ENCODE measurements around the gene FSTL4.

FSTL4 gene

GRCh38 chr5:133276171-133276570 lies 336.2 kb downstream of the FSTL4 start:
- DNase-seq, result no peak

GRCh38 chr5:133275631-133276030 lies 336.7 kb downstream of the FSTL4 start:
- no peak for DNase-seq

- DNase-seq, result no peak
Measured at GRCh38 chr5:133274597-133274935, 337.8 kb downstream of the FSTL4 start.

GRCh38 chr5:133273661-133274596 lies 338.4 kb downstream of the FSTL4 start:
- DNase-seq, result no peak

- DNase-seq, result no peak
Measured at GRCh38 chr5:133272345-133272744, 340.0 kb downstream of the FSTL4 start.

GRCh38 chr5:133271606-133272005 lies 340.7 kb downstream of the FSTL4 start:
- no peak for DNase-seq

- DNase-seq, result no peak
Measured at GRCh38 chr5:133269691-133270090, 342.6 kb downstream of the FSTL4 start.

- DNase-seq, result no peak
Measured at GRCh38 chr5:133267601-133268000, 344.7 kb downstream of the FSTL4 start.

GRCh38 chr5:133266966-133267365 lies 345.4 kb downstream of the FSTL4 start:
- no peak for DNase-seq

GRCh38 chr5:133266527-133266878 lies 345.8 kb downstream of the FSTL4 start:
- DNase-seq, result no peak

GRCh38 chr5:133265720-133266526 lies 346.4 kb downstream of the FSTL4 start:
- no peak for DNase-seq

- no peak for DNase-seq
Measured at GRCh38 chr5:133265257-133265656, 347.1 kb downstream of the FSTL4 start.

- DNase-seq, result no peak
Measured at GRCh38 chr5:133262690-133263089, 349.7 kb downstream of the FSTL4 start.

GRCh38 chr5:133261993-133262392 lies 350.3 kb downstream of the FSTL4 start:
- DNase-seq, result no peak

- DNase-seq, result no peak
Measured at GRCh38 chr5:133260715-133261114, 351.6 kb downstream of the FSTL4 start.

GRCh38 chr5:133259199-133259997 lies 352.9 kb downstream of the FSTL4 start:
- DNase-seq, result no peak

- DNase-seq, result no peak
Measured at GRCh38 chr5:133257977-133258376, 354.4 kb downstream of the FSTL4 start.

- DNase-seq, result no peak
Measured at GRCh38 chr5:133256276-133256675, 356.1 kb downstream of the FSTL4 start.

- no peak for DNase-seq
Measured at GRCh38 chr5:133254803-133255202, 357.5 kb downstream of the FSTL4 start.

GRCh38 chr5:133253671-133254070 lies 358.7 kb downstream of the FSTL4 start:
- no peak for DNase-seq

GRCh38 chr5:133253070-133253469 lies 359.3 kb downstream of the FSTL4 start:
- no peak for DNase-seq

GRCh38 chr5:133252133-133252480 lies 360.2 kb downstream of the FSTL4 start:
- DNase-seq, result no peak

Data from CD4-positive, alpha-beta T cell treated with Interleukin-12 subunit alpha and Interleukin-12 subunit beta, for 1 hour (primary cell).